H9 (cell line): ENCODE results near the gene CTIF. TPM values are rescaled to one million over a fixed set of nuclear protein-coding genes. Genes with fewer than 3 reads are reported as not detected.

Experiments used
- DNase-seq: peaks from one replicate; pipeline ENCODE4 v3.0.0-alpha.2; 2017
- H2AFZ ChIP-seq: one replicate; pipeline ENCODE4 v1.6.1; 2013; ENCODE audit warnings: mild to moderate bottlenecking, low read length, control low read depth, moderate library complexity
- H2AK5ac ChIP-seq: 2 replicates; pipeline ENCODE4 v1.6.1; 2013; ENCODE audit warnings: low read length, control low read depth, mixed read lengths; ENCODE audit not compliant: insufficient read length
- H2BK120ac ChIP-seq: one replicate; pipeline ENCODE4 v1.6.1; 2013; ENCODE audit warnings: low read depth, mild to moderate bottlenecking, low read length, control low read depth, inconsistent platforms; ENCODE audit not compliant: poor library complexity, severe bottlenecking
- H2BK12ac ChIP-seq: 2 replicates; pipeline ENCODE4 v1.6.1; 2013; ENCODE audit warnings: low read length, control low read depth, mixed read lengths, low read depth; ENCODE audit not compliant: insufficient read length
- H2BK15ac ChIP-seq: 2 replicates; pipeline ENCODE4 v1.6.1; 2013; ENCODE audit warnings: low read depth, low read length, control low read depth
- H2BK20ac ChIP-seq: one replicate; pipeline ENCODE4 v1.6.1; 2013; ENCODE audit warnings: low read depth, mild to moderate bottlenecking, low read length, control low read depth, inconsistent platforms; ENCODE audit not compliant: poor library complexity, severe bottlenecking
- H2BK5ac ChIP-seq: 2 replicates; pipeline ENCODE4 v1.6.1; 2013; ENCODE audit warnings: low read length, control low read depth, mixed read lengths; ENCODE audit not compliant: insufficient read length
- H3K14ac ChIP-seq: 2 replicates; pipeline ENCODE4 v1.6.1; 2013; ENCODE audit warnings: low read length, control low read depth; ENCODE audit not compliant: insufficient read depth
- H3K18ac ChIP-seq: 2 replicates; pipeline ENCODE4 v1.6.1; 2013; ENCODE audit warnings: low read depth, mild to moderate bottlenecking, mixed read lengths, low read length, control low read depth; ENCODE audit not compliant: insufficient read length
- H3K23ac ChIP-seq: 2 replicates; pipeline ENCODE4 v1.6.1; 2013; ENCODE audit warnings: low read length, control low read depth, mixed read lengths, low read depth; ENCODE audit not compliant: insufficient read length
- H3K23me2 ChIP-seq: 2 replicates; pipeline ENCODE4 v1.6.1; 2013; ENCODE audit warnings: low read depth, mild to moderate bottlenecking, mixed read lengths, low read length, control low read depth; ENCODE audit not compliant: insufficient read length, poor library complexity, severe bottlenecking
- H3K27ac ChIP-seq: 2 replicates; pipeline ENCODE4 v1.5.1; 2013; ENCODE audit warnings: low read length, control low read depth, mixed read lengths, low read depth; ENCODE audit not compliant: insufficient read length
- H3K27me3 ChIP-seq: 2 replicates; pipeline ENCODE4 v1.6.1; 2013; ENCODE audit warnings: low read length, control low read depth, inconsistent platforms; ENCODE audit not compliant: insufficient read depth
- H3K4ac ChIP-seq: 2 replicates; pipeline ENCODE4 v1.6.1; 2013; ENCODE audit warnings: low read depth, mild to moderate bottlenecking, control low read depth, inconsistent platforms, low read length, moderate library complexity
- H3K4me1 ChIP-seq: 2 replicates; pipeline ENCODE4 v1.6.1; 2013; ENCODE audit warnings: low read length, control low read depth, inconsistent platforms; ENCODE audit not compliant: insufficient read depth
- H3K4me2 ChIP-seq: 2 replicates; pipeline ENCODE4 v1.6.1; 2013; ENCODE audit warnings: low read length, control low read depth, mixed read lengths; ENCODE audit not compliant: insufficient read length, insufficient read depth
- H3K56ac ChIP-seq: 2 replicates; pipeline ENCODE4 v1.6.1; 2013; ENCODE audit warnings: low read depth, mild to moderate bottlenecking, mixed read lengths, low read length, control low read depth; ENCODE audit not compliant: insufficient read length
- H3K79me1 ChIP-seq: 2 replicates; pipeline ENCODE4 v1.6.1; 2013; ENCODE audit warnings: low read depth, mild to moderate bottlenecking, moderate library complexity, low read length, control low read depth, inconsistent platforms; ENCODE audit not compliant: insufficient read depth, poor library complexity, severe bottlenecking
- H3K79me2 ChIP-seq: 2 replicates; pipeline ENCODE4 v1.6.1; 2013; ENCODE audit warnings: low read length, control low read depth, inconsistent platforms; ENCODE audit not compliant: insufficient read depth
- H3K9ac ChIP-seq: 2 replicates; pipeline ENCODE4 v1.6.1; 2013; ENCODE audit warnings: low read length, control low read depth, mixed read lengths; ENCODE audit not compliant: insufficient read length; ENCODE audit errors: extremely low read depth
- H3K9me3 ChIP-seq: one replicate; pipeline ENCODE4 v1.6.1; 2013; ENCODE audit warnings: low read depth, low read length, inconsistent platforms; ENCODE audit not compliant: control insufficient read depth
- H3T11ph ChIP-seq: one replicate; pipeline ENCODE4 v1.6.1; 2013; ENCODE audit warnings: mild to moderate bottlenecking, low read length, control low read depth, inconsistent platforms
- H4K20me1 ChIP-seq: one replicate; pipeline ENCODE4 v1.6.1; 2013; ENCODE audit not compliant: control insufficient read depth, insufficient read length, insufficient read depth
- H4K5ac ChIP-seq: 2 replicates; pipeline ENCODE4 v1.6.1; 2013; ENCODE audit warnings: low read depth, mild to moderate bottlenecking, mixed read lengths, low read length, control low read depth; ENCODE audit not compliant: insufficient read length
- H4K8ac ChIP-seq: replicated peaks from 2 replicates; pipeline ENCODE4 v1.6.1; 2013; ENCODE audit warnings: low read length, control low read depth, mixed read lengths, low read depth; ENCODE audit not compliant: insufficient read length
- H4K91ac ChIP-seq: 2 replicates; pipeline ENCODE4 v1.6.1; 2013; ENCODE audit warnings: low read depth, mild to moderate bottlenecking, moderate library complexity, mixed read lengths, low read length, control low read depth; ENCODE audit not compliant: insufficient read length
- H3K27ac Mint-ChIP-seq, 3 experiments: 2 replicates in 2 of 3; 3 replicates in 1 of 3; pipeline ENCODE4 v1.8.0; 2020 to 2021; ENCODE audit warnings: mixed read lengths in 3 of 3, mild to moderate bottlenecking in 1 of 3, moderate library complexity in 1 of 3
- H3K27me3 Mint-ChIP-seq: 2 replicates; pipeline ENCODE4 v1.8.0; 2021; ENCODE audit warnings: low read depth, mild to moderate bottlenecking, moderate library complexity, mixed read lengths
- H3K36me3 Mint-ChIP-seq, 3 experiments: 2 replicates in 2 of 3; 3 replicates in 1 of 3; pipeline ENCODE4 v1.8.0; 2020 to 2021; ENCODE audit warnings: low read depth in 3 of 3, mixed read lengths in 3 of 3; ENCODE audit not compliant: insufficient read depth in 1 of 3
- H3K4me1 Mint-ChIP-seq, 2 experiments: 2 replicates each; pipeline ENCODE4 v1.8.0; 2020; ENCODE audit warnings: mixed read lengths in 2 of 2
- H3K4me3 Mint-ChIP-seq, 2 experiments: 2 replicates in 1 of 2; 3 replicates in 1 of 2; pipeline ENCODE4 v1.8.0; 2020 to 2021; ENCODE audit warnings: mild to moderate bottlenecking in 2 of 2, mixed read lengths in 2 of 2, moderate library complexity in 1 of 2
- H3K9me3 Mint-ChIP-seq, 2 experiments: 2 replicates in 1 of 2; 3 replicates in 1 of 2; pipeline ENCODE4 v1.8.0; 2020; ENCODE audit warnings: mild to moderate bottlenecking in 2 of 2, mixed read lengths in 2 of 2, moderate library complexity in 1 of 2
- WGBS: extraction: QIAGEN DNeasy Blood & Tissue Kit; methylation state at CpG from one replicate; pipeline ENCODE4 v1.1.7; 2013; ENCODE audit warnings: missing lambda C conversion rate, low lambda C conversion rate, mixed read lengths; ENCODE audit not compliant: insufficient read length; ENCODE audit errors: extremely low coverage; 5-methylcytosine and 5-hydroxymethylcytosine counted together
- total RNA-seq: library from RNA; stranded (reverse); gene quantifications from 2 replicates; pipeline ENCODE4 v1.2.1, GENCODE V29; 2021
- TF ChIP-seq, protein P1 (sequence below): fragments of 200-600 bp; sonication (generic); conservative IDR thresholded peaks from 3 replicates; pipeline ENCODE4 v1.8.0; 2021; ENCODE audit warnings: antibody characterized with exemption, mild to moderate bottlenecking

CTIF gene
- total RNA-seq, 1 experiment from 2014 or later, result 15.8 TPM

DNA sequence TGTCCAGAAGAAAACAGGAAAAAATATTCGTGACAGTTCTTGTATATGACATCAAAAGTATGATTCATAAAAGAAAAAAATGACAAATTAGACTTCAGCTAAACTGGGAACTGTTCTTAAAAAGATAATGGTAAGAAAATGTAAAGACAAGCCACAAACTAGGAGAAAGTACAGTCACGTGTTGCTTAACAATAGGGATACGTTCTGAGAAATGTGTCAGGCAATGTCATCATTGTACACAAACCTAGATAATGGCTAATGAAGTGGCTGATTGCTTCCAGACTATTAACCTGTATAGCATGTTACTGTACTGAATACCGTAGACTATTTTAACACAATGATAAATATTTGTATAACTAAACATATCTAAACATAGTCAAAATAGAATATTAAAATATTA, 35.9 kb upstream of the CTIF start:
- Mint-ChIP-seq H3K4me1 (peaks cover 0 to 3% of the 10 kb centered on the region in 2 experiments; a peak in 2 of 4 replicates), H3K4me3 (no peak overlapping the region), H3K9me3 (peaks cover 30 to 34% of the 10 kb centered on the region in 2 experiments), H3K27ac (no peak overlapping the region), H3K27me3 (no peaks in the 10 kb centered on the region; the same call in none of the 2 replicates), H3K36me3 (peaks cover 0 to 18% (median 2%) of the 10 kb centered on the region in 3 experiments)
- Histone ChIP-seq H2BK15ac (no peak overlapping the region), H2BK12ac (no peak overlapping the region), H3K27me3 (no peaks in the 10 kb centered on the region), H3K9ac (no peak overlapping the region), H4K91ac (no peak overlapping the region), H2AK5ac (no peak overlapping the region), H3K18ac (no peak overlapping the region), H4K8ac (no peak overlapping the region), H3K79me1 (no peaks in the 10 kb centered on the region), H3K23me2 (no peaks in the 10 kb centered on the region), H3K79me2 (no peaks in the 10 kb centered on the region), H2BK20ac (no peak overlapping the region), H2AFZ (no peak overlapping the region), H3K27ac (no peak overlapping the region), H3K4me2 (no peak overlapping the region), H3T11ph (no peak overlapping the region), H3K23ac (no peak overlapping the region), H3K14ac (no peak overlapping the region), H3K4me1 (no peaks in the 10 kb centered on the region), H4K5ac (no peak overlapping the region), H3K56ac (no peak overlapping the region), H3K4ac (no peak overlapping the region), H3K9me3 (no peaks in the 10 kb centered on the region), H2BK120ac (no peak overlapping the region), H4K20me1 (no peaks in the 10 kb centered on the region), H2BK5ac (no peak overlapping the region)
- DNase-seq, result no peak
- no CpG with 5 or more reads among the region's 4 CpGs for WGBS
- TF ChIP-seq, protein P1, sequence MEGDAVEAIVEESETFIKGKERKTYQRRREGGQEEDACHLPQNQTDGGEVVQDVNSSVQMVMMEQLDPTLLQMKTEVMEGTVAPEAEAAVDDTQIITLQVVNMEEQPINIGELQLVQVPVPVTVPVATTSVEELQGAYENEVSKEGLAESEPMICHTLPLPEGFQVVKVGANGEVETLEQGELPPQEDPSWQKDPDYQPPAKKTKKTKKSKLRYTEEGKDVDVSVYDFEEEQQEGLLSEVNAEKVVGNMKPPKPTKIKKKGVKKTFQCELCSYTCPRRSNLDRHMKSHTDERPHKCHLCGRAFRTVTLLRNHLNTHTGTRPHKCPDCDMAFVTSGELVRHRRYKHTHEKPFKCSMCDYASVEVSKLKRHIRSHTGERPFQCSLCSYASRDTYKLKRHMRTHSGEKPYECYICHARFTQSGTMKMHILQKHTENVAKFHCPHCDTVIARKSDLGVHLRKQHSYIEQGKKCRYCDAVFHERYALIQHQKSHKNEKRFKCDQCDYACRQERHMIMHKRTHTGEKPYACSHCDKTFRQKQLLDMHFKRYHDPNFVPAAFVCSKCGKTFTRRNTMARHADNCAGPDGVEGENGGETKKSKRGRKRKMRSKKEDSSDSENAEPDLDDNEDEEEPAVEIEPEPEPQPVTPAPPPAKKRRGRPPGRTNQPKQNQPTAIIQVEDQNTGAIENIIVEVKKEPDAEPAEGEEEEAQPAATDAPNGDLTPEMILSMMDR, result no peak
